AG09309 (cell line): ENCODE measurements around the gene EFCAB3.
"Not testable (repeated sequence)": the region's sequence is repeated elsewhere in the genome, so short reads cannot be mapped to it uniquely, and the experiment has no call there.

ENCODE experiments used
- DNase-seq: peaks from one replicate; pipeline ENCODE4 v3.0.0-alpha.2; 2010; ENCODE audit warnings: low read depth
- H3K4me3 ChIP-seq: 2 replicates; pipeline ENCODE4 v1.5.1; 2011; ENCODE audit warnings: mild to moderate bottlenecking, low read depth, low read length, moderate library complexity; ENCODE audit not compliant: control insufficient read depth
- CTCF ChIP-seq: IDR thresholded peaks from 2 replicates; pipeline ENCODE4 v1.5.1; 2011; ENCODE audit warnings: mild to moderate bottlenecking, low read depth, low read length, inconsistent platforms; ENCODE audit not compliant: insufficient read depth, control insufficient read depth; ENCODE audit errors: missing control alignments

Gene EFCAB3

GRCh38 chr17:62453656-62454055 is 73.3 kb downstream of the EFCAB3 start:
- DNase-seq: not testable (repeated sequence)

GRCh38 chr17:62454111-62454510 is 73.8 kb downstream of the EFCAB3 start:
- not testable (repeated sequence) for H3K4me3 ChIP-seq, DNase-seq

More at GRCh38 chr17:62453656-62454055, 73.3 kb downstream of the EFCAB3 start:
- not testable (repeated sequence) for H3K4me3 ChIP-seq

DNA sequence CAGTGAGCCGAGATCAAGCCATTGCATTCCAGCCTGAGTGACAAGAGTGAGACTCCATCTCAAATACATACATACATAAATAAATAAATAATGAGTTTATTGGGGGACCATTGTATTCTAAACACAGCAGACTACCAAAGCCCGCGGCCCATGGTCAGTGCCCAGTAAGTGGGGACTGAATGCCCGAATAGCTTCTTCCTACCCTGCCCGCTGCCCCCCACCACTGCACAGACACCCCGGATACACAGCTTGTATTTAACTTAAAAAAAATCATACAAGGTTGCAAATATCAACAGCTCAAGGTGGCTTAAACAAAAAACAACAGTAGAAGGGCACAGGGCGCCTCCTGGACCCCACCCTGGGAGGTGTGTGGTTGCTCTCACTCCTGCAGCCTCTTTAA is 75.7 kb downstream of the EFCAB3 start:
- DNase-seq: no peak
- no peak for TF ChIP-seq CTCF
- H3K4me3 ChIP-seq: no peak overlapping the region

GRCh38 chr17:62458483-62458882 is 78.1 kb downstream of the EFCAB3 start:
- not testable (repeated sequence) for DNase-seq, H3K4me3 ChIP-seq

- H3K4me3 ChIP-seq: not testable (repeated sequence)
These were observed 84.1 kb downstream of the EFCAB3 start for GRCh38 chr17:62464422-62464821.

DNA sequence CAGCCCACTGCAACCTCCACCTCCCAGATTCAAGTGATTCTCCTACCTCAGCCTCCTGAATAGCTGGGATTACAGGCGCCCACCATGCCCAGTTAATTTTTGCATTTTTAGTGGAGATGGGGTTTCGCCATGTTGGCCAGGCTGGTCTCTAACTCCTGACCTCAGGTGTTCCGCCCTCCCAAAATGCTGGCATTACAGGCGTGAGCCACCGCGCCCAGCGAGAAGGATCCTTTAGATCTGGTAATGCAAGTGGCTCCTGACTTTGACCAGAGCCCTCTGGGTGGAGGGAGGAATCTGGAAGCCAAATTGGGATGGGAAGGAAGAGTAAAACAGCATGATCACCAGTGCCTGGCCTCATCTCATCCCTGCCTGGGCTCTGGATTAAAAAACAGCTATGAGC is 84.9 kb downstream of the EFCAB3 start:
- DNase-seq, H3K4me3 ChIP-seq: not testable (repeated sequence)

More at GRCh38 chr17:62464422-62464821, 84.1 kb downstream of the EFCAB3 start:
- not testable (repeated sequence) for DNase-seq
